IgD-negative memory B cell (primary cell): Measurements from ENCODE around the gene LY6G6F. TPM values are rescaled to one million over a fixed set of nuclear protein-coding genes. Genes with fewer than 3 reads are reported as not detected.
"Not testable (repeated sequence)": the region's sequence is repeated elsewhere in the genome, so short reads cannot be mapped to it uniquely, and the experiment has no call there.

ENCODE experiments used
- H3K27ac Mint-ChIP-seq, 3 donors: one replicate each; pipeline ENCODE4 v1.8.0; 2020 to 2022; ENCODE audit warnings: mild to moderate bottlenecking in 3 of 3, mixed read lengths in 3 of 3, moderate library complexity in 1 of 3
- H3K27me3 Mint-ChIP-seq: one replicate; pipeline ENCODE4 v1.8.0; 2021; ENCODE audit warnings: mixed read lengths
- H3K36me3 Mint-ChIP-seq: one replicate; pipeline ENCODE4 v1.8.0; 2020; ENCODE audit warnings: mild to moderate bottlenecking, mixed read lengths
- H3K4me1 Mint-ChIP-seq, 3 donors: one replicate each; pipeline ENCODE4 v1.8.0; 2020 to 2022; ENCODE audit warnings: mixed read lengths in 3 of 3, mild to moderate bottlenecking in 1 of 3
- H3K4me3 Mint-ChIP-seq, 4 donors: one replicate each; pipeline ENCODE4 v1.8.0; 2020 to 2022; ENCODE audit warnings: mild to moderate bottlenecking in 4 of 4, mixed read lengths in 4 of 4, moderate library complexity in 3 of 4
- H3K9me3 Mint-ChIP-seq, 3 donors: one replicate each; pipeline ENCODE4 v1.8.0; 2020 to 2021; ENCODE audit warnings: mixed read lengths in 3 of 3, mild to moderate bottlenecking in 1 of 3
- polyA plus RNA-seq: library from polyadenylated mRNA; unstranded; fragments of 300-500 nt; fragmentation: Illumina TruSeq; gene quantifications from one replicate; pipeline ENCODE4 v1.2.3, GENCODE V29; 2021

LY6G6F gene
- polyA plus RNA-seq, 1 donor from 2014 or later, result 0.95 TPM

DNA sequence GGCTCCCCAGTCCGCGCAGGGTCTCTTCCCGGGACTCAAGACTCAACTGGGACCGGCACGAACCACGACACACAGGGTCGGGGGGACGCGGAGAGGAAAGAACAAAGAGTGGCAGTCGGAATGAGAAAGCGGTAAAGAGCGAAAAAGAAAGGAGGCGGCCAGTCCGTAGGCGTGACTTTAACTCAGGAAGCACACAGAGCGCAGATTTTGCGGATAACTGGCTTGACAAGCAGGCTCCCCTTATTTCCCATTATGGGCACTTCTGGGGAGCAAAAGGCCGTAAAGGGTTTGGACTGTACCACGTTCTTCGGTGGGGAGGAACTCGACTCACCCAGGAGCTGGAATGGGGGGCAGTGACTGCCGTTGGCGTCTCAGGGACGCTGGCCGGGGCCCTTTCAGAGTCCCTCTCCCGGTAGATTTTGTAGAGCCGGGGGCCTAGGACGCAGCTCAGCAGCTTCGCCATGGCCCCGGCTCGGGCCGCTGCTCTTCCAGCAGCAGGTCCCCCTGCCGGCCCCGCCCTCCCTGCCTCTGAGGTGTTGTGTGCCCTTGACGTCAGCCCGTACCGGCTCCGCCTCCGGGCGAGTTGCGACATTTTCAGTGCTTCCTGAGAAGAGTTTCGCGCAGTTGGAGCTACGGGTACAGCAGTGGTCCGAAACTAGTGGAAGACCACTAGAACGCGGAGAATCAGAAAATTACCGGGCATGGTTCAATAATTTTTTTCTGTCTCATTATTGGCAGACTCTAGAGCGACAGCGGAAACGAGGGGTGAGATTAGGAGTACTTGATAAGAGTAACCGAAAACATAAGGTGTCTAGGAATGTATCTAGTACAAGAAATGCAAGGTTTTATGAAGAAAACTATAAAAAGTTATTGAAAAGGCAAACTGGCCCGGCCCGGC is 3.6 kb upstream of the LY6G6F start, which contains the start of gene ABHD16A:
ABHD16A (minus strand) TSS at position 506 of the 898 bp plus-strand sequence; CDS start at position 463, 43 bp downstream.
- H3K9me3 Mint-ChIP-seq, result no peaks in the 10 kb centered on the region
- peak within 1 kb of the TSS; percentile 82 to 99 (median 98) for H3K4me3 Mint-ChIP-seq
- no peaks in the 10 kb centered on the region for H3K36me3 Mint-ChIP-seq
- H3K27me3 Mint-ChIP-seq, result no peaks in the 10 kb centered on the region
- H3K27ac Mint-ChIP-seq, result peak within 1 kb of the TSS; percentile 81 to 98 (median 98)
- H3K4me1 Mint-ChIP-seq, result peaks cover 5 to 22% (median 13%) of the 10 kb centered on the region in 3 donors

GRCh38 chr6:31705931-31706330 is 735 bp upstream of the LY6G6F start:
- H3K4me3 Mint-ChIP-seq, result peak overlapping the region in 1 of 4 donors; percentile 42
- peaks cover 3% of the 10 kb centered on the region for H3K36me3 Mint-ChIP-seq
- peaks cover 5 to 22% (median 17%) of the 10 kb centered on the region in 3 donors for H3K4me1 Mint-ChIP-seq
- H3K27me3 Mint-ChIP-seq, result peaks cover 4% of the 10 kb centered on the region
- H3K27ac Mint-ChIP-seq, result no peak overlapping the region
- no peaks in the 10 kb centered on the region for H3K9me3 Mint-ChIP-seq

GRCh38 chr6:31707701-31708100 is 1.0 kb downstream of the LY6G6F start:
- H3K4me3 Mint-ChIP-seq, result no peak overlapping the region
- H3K9me3 Mint-ChIP-seq, result no peaks in the 10 kb centered on the region
- H3K4me1 Mint-ChIP-seq, result peaks cover 14 to 21% (median 17%) of the 10 kb centered on the region in 3 donors
- H3K27me3 Mint-ChIP-seq, result peaks cover 8% of the 10 kb centered on the region
- H3K27ac Mint-ChIP-seq, result no peak overlapping the region
- peaks cover 3% of the 10 kb centered on the region for H3K36me3 Mint-ChIP-seq

DNA sequence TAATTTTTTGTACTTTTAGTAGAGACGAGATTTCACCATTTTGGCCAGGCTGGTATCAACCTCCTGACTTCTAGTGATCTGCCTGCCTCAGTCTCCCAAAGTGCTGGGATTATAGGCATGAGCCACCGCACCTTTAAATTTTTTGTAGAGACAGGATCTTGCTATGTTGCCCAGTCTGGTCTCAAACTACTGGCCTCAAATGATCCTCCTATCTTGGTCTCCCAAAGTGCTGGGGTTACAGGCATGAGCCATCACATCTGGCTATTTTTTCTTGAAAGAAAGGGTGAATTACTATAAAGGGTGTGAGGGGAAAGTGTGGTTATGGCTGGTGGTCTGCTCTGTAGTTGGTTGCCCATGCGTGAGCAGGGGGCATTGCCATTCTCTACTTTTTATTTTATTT is 1.6 kb downstream of the LY6G6F start:
- Mint-ChIP-seq H3K4me3 (no peak overlapping the region), H3K4me1 (peaks cover 12 to 21% (median 17%) of the 10 kb centered on the region in 3 donors), H3K27ac (no peak overlapping the region), H3K27me3 (peaks cover 8% of the 10 kb centered on the region), H3K36me3 (peaks cover 3% of the 10 kb centered on the region), H3K9me3 (no peaks in the 10 kb centered on the region)

DNA sequence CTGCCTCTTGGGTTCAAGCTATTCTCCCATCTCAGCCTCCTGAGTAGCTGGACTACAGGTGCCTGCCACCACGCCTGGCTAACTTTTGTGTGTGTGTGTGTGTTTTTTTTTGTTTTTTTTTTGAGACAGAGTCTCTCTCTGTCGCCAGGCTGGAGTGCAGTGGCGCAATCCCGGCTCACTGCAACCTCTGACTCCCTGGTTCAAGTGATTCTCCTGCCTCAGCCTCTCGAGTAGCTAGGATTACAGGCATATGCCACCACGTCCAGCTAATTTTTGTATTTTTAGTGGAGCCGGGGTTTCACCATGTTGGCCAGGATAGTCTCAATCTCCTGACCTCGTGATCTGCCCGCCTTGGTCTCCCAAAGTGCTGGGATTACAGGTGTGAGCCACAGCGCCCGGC is 2.5 kb downstream of the LY6G6F start:
- not testable (repeated sequence) for H3K27me3 Mint-ChIP-seq, H3K9me3 Mint-ChIP-seq, H3K27ac Mint-ChIP-seq, H3K4me3 Mint-ChIP-seq, H3K36me3 Mint-ChIP-seq
- peaks cover 9 to 18% (median 16%) of the 10 kb centered on the region in 3 donors for H3K4me1 Mint-ChIP-seq

DNA sequence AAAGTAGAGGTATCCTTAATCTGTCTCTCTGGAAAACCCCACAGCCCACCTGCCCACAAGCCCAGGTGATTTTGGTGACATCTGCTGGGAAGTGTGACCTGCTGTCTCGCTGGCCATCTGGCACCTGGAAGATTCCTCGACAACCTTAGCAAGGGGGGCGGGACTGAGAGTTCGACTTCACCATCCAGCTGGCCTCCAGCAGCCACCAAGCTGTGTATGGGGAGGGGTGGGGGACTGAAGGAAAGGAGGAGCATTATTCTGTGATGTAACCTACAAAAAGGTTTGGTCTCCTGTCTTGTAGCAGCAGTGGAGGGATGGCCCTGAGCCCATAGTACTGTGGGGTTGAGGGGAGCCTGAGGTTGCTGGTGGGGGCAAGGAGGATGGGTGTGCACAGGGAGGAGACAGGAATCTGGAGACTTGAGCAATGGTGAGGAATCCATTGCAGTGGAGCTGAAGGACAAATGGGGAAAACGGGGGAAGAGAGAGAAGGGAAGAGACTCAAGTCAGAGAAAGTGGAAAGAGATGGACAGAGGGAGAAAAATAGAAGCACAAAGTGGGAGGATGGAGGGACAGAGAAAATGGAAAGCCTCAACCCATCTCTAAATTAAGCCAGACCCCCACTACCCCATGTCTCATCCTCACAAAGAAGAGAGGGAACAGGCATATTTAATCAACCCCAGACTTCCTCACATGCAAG is 4.0 kb downstream of the LY6G6F start:
- Mint-ChIP-seq H3K4me3 (peak overlapping the region in 1 of 4 donors; percentile 85), H3K36me3 (peaks cover 3% of the 10 kb centered on the region), H3K4me1 (peaks cover 9 to 18% (median 16%) of the 10 kb centered on the region in 3 donors), H3K9me3 (no peaks in the 10 kb centered on the region), H3K27me3 (peaks cover 8% of the 10 kb centered on the region), H3K27ac (no peak overlapping the region)

GRCh38 chr6:31711233-31711632 is 4.6 kb downstream of the LY6G6F start:
- Mint-ChIP-seq H3K9me3 (no peaks in the 10 kb centered on the region), H3K4me1 (peaks cover 9 to 18% (median 16%) of the 10 kb centered on the region in 3 donors), H3K27me3 (peaks cover 8% of the 10 kb centered on the region), H3K36me3 (peaks cover 3% of the 10 kb centered on the region), H3K4me3 (peak overlapping the region in 3 of 4 donors; percentile 52 to 85 (median 57)), H3K27ac (no peak overlapping the region)

DNA sequence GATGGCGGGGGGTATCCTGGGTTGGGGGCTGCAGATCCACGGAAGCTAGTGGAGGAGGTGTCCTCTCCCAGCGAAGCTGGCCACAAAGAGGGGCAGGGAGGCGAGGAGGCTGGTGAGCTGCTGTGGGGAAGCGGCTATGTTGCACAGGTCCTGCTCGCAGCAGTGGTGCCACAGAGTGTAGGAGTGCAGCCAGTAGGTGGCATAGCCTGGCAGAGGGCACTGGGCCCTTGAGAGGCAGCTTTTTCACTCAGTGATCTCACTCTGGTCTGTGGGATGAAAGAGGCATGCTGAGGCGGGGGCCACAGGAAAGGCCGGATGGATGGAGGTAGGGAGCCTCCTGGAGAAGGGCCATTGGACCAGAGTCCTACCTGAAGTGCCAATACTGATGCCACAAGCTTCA is 5.6 kb downstream of the LY6G6F start:
- peaks cover 8% of the 10 kb centered on the region for H3K27me3 Mint-ChIP-seq
- no peak overlapping the region for H3K4me3 Mint-ChIP-seq
- peaks cover 9 to 18% (median 16%) of the 10 kb centered on the region in 3 donors for H3K4me1 Mint-ChIP-seq
- H3K36me3 Mint-ChIP-seq, result peaks cover 3% of the 10 kb centered on the region
- no peaks in the 10 kb centered on the region for H3K9me3 Mint-ChIP-seq
- H3K27ac Mint-ChIP-seq, result peak overlapping the region in 2 of 3 donors; percentile 5 to 83

DNA sequence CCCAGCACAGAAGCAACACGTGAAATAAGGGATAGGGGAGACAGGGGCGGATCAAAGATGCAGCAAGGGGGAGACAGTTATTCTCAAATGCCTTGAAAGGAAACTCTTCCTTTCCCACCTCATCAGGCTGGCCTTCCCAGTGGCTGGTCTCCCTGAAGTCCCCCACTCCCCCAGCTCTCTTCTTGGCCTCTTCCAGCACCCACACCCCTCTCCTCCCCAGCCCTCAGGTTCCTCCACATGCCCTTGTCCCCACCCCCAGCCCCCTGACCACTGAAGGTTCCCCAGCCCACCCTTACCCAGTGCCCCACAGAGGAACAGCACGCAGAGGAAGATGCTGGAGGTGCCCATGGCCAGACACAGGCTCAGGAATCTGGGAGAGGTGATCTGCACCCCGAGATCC is 6.8 kb downstream of the LY6G6F start:
- Mint-ChIP-seq H3K27me3 (peaks cover 6% of the 10 kb centered on the region), H3K27ac (peak overlapping the region in 1 of 3 donors; percentile 83), H3K4me3 (peak overlapping the region in 1 of 4 donors; percentile 57), H3K9me3 (no peaks in the 10 kb centered on the region), H3K36me3 (peaks cover 3% of the 10 kb centered on the region), H3K4me1 (peaks cover 9 to 18% (median 16%) of the 10 kb centered on the region in 3 donors)

DNA sequence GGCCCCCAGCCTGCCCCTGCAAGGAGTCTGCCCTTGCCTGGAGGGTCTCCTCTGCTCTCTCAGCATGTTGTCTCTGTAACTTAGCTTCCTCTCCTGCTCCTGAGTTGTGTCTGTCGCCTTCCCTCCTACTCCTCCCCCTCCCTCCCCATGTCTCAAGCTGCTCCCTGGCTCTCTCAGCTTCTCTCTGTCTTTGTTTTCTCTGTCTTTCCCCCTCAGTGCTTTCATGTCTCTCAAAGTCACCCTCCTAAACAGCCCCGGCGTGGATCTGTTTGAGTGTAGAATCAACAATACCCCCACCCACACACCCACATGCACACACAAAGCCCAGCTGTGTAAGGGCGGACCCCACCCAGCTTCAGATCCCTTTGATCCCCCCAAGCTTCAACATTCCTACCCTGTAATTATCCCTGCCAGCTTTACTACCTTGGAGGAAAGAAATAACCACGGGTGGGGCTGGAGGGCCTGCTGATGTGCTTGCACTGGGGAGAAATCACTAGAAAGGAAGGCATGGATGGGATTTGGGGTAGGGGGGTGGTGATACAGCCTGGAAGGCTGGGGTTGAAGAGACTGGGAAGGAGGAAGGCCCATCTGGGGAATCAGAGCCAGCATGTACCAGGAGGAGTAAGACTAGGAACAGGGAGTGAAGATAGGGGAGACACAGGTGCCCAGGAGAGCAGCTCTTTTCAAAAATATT is 7.5 kb downstream of the LY6G6F start:
- Mint-ChIP-seq H3K36me3 (peaks cover 3% of the 10 kb centered on the region), H3K4me3 (no peak overlapping the region), H3K27me3 (peaks cover 6% of the 10 kb centered on the region), H3K9me3 (no peaks in the 10 kb centered on the region), H3K27ac (no peak overlapping the region), H3K4me1 (peaks cover 9 to 19% (median 18%) of the 10 kb centered on the region in 3 donors)

DNA sequence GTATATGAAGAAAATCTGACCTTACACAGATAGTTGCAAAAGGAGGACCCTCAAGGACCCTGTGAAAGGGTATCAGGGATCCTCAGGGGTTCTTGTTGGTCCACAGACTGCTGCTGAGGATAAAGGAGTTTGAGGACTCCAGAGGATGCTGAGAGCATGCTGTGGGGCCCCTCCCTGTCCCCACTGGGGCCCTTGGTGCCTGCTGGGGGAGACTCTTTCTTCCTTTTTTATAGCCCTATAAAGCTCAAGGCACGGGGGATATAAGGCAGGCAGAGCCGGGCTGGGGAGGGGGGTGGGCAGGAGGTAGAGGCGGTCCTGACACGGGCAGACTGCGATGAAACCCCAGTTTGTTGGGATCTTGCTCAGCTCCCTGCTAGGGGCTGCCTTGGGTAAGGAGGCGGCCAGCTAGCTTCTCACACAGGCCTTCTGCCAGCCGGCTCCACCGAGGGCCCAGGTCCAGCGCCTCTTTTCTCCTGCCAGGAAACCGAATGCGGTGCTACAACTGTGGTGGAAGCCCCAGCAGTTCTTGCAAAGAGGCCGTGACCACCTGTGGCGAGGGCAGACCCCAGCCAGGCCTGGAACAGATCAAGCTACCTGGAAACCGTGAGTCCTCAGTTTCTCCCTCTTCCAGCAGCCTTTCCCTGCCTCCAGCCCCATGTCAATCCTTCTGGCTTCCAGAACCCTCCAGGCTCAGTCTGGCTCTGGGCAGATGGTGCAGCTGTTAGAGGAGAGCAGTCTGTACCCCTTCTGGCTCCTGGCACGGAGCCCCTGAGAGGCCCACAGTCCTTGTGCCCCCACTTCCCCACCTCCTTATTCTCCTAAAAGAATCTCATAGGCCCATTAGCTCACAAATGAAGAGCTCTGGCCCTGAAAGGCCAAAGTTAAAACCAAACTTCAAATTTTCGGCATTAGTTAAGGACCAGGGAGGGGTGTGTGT is 8.6 kb downstream of the LY6G6F start, which contains the start of gene LY6G6D:
LY6G6D (plus strand) TSS at position 327 of the 937 bp plus-strand sequence; CDS start at position 335, 8 bp downstream.
- H3K9me3 Mint-ChIP-seq, result no peaks in the 10 kb centered on the region
- no peak within 1 kb of the TSS for H3K27ac Mint-ChIP-seq
- peaks cover 6% of the 10 kb centered on the region for H3K27me3 Mint-ChIP-seq
- peaks cover 3% of the 10 kb centered on the region for H3K36me3 Mint-ChIP-seq
- H3K4me1 Mint-ChIP-seq, result peaks cover 9 to 19% (median 18%) of the 10 kb centered on the region in 3 donors
- H3K4me3 Mint-ChIP-seq, result no peak within 1 kb of the TSS

DNA sequence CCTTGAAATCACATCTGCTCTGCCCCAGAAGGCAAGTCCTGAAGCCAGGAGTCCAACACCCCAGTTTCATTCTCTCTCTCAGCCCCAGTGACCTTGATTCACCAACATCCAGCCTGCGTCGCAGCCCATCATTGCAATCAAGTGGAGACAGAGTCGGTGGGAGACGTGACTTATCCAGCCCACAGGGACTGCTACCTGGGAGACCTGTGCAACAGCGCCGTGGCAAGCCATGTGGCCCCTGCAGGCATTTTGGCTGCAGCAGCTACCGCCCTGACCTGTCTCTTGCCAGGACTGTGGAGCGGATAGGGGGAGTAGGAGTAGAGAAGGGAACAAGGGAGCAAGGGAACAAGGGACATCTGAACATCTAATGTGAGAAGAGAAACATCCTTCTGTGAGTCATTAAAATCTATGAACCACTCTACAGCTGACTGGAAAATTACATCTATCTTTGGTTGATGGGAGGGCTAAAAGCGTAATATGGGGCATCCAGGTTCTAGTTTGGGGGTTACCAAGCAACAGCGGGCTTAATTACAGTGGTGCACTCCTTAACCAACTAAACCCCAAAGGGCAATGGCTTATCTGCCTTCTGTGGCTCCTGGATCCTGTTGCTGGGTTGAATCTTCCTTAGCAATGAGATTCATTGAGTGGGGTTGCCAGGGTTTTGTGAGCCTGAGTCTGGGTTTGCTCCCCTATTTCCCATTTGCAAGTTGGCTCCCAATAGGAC is 11.0 kb downstream of the LY6G6F start:
- Mint-ChIP-seq H3K36me3 (no peaks in the 10 kb centered on the region), H3K4me3 (no peak overlapping the region), H3K27me3 (no peaks in the 10 kb centered on the region), H3K4me1 (peaks cover 0 to 7% (median under 1%) of the 10 kb centered on the region in 3 donors), H3K27ac (no peak overlapping the region), H3K9me3 (no peaks in the 10 kb centered on the region)

GRCh38 chr6:31718265-31718664 is 11.6 kb downstream of the LY6G6F start:
- Mint-ChIP-seq H3K9me3 (no peaks in the 10 kb centered on the region), H3K36me3 (no peaks in the 10 kb centered on the region), H3K4me3 (no peak overlapping the region), H3K4me1 (peaks cover 0 to 8% (median under 1%) of the 10 kb centered on the region in 3 donors), H3K27me3 (no peaks in the 10 kb centered on the region), H3K27ac (no peak overlapping the region)
